ENCODE results near the gene C1orf226. TPM values are rescaled to one million over a fixed set of nuclear protein-coding genes. Genes with fewer than 3 reads are reported as not detected.

Gene C1orf226
- total and polyA plus RNA-seq, 2 of the 8 experiments (the other 6 are each of a cell fraction or from before 2014, with no cell fraction given): 8.2 to 18.8 TPM

DNA sequence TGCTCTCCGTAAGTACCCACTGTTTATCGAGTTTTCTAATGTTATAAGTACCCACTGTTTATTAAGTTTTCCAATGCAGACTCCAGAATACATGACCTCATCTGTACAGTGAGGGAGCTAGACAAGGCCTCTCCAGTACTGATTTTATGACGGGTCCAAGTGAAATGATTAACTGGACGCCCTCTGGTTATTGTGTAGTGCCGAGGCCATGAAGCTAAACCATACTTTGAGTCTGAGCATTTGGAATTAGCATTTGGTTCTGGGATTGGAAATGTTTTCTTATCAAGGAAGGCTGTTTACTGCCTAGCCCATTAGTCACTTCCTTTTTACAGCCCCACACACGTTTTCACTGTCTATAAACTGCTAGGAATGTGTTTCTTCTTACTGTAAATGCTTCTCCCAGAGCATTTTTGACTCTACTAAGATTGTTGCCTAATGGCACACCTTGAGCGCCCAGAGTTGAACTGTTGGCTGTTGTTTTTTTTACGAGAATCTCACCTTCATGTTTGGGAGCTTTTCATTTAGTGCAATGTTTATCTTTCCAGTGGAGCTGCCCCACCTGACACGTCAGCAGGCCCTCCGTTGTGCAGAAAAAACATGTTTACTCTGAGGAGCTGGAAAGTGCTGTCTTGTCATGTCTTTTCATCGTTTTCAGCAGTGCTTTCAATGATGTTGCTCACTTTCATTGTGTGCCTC, 31.7 kb upstream of the C1orf226 start:
- DNase-seq (ENCODE audit: low read depth in 1 of 2, low spot score in 2 of 2) (no peak), FAIRE-seq (no peak)
- no peak overlapping the region for H2BK120ac ChIP-seq (replicated peaks; ENCODE audit: low read depth, low read length)
- H3K56ac ChIP-seq (replicated peaks; ENCODE audit: insufficient read length, low read depth, low read length): no peak overlapping the region
- H3K79me1 ChIP-seq (ENCODE audit: low read depth, low read length): no peaks in the 10 kb centered on the region
- no peaks in the 10 kb centered on the region for H3K79me2 ChIP-seq (ENCODE audit: control insufficient read depth in 1 of 2, insufficient read depth in 2 of 2, low read length in 2 of 2)
- H4K91ac ChIP-seq (replicated peaks; ENCODE audit: insufficient read length, low read length): no peak overlapping the region
- H3K27me3 ChIP-seq (replicated peaks in 1 of 4; ENCODE audit: control insufficient read depth in 3 of 4, extremely low read depth in 1 of 4, insufficient read depth in 3 of 4, low read length in 3 of 4): no peaks in the 10 kb centered on the region
- no peak overlapping the region for H3K9ac ChIP-seq (replicated peaks in 1 of 4; ENCODE audit: extremely low read depth in 1 of 4, low read depth in 3 of 4, low read length in 3 of 4)
- no peak overlapping the region for H2AFZ ChIP-seq (ENCODE audit: low read length)
- no peak overlapping the region for H2AK5ac ChIP-seq (ENCODE audit: low read depth, low read length)
- H3K23ac ChIP-seq (ENCODE audit: insufficient read length): no peak overlapping the region
- peaks cover 0 to 8% (median 4%) of the 10 kb centered on the region in 4 experiments; a peak in 5 of 7 replicates for H3K4me1 ChIP-seq (replicated peaks in 1 of 4; ENCODE audit: control insufficient read depth in 3 of 4, insufficient read depth in 4 of 4, low read length in 3 of 4)
- H3K4ac ChIP-seq (replicated peaks; ENCODE audit: insufficient read length, low read depth, low read length): no peak overlapping the region
- POLR2A ChIA-PET (ENCODE audit: partially characterized antibody): no interaction called here
- no peak overlapping the region for H2BK12ac ChIP-seq (ENCODE audit: low read depth, low read length)
- no peak overlapping the region for H3K4me3 ChIP-seq (ENCODE audit: extremely low read depth in 1 of 4, insufficient read depth in 2 of 4, low read depth in 3 of 4, low read length in 4 of 4)
- H3K4me2 ChIP-seq (ENCODE audit: insufficient read depth in 1 of 2, low read depth in 2 of 2, low read length in 2 of 2): no peak overlapping the region
- WGBS, 2 experiments (ENCODE audit: extremely low coverage in 1 of 2, insufficient coverage in 1 of 2, insufficient read length in 1 of 2, insufficient replicate concordance in 2 of 2, low coverage in 1 of 2, low lambda C conversion rate in 2 of 2, missing lambda C conversion rate in 1 of 2): 78% methylated on average over 11 of the region's 11 CpGs; no CpG with 5 or more reads in 1 of the 2 experiments
- H3K9me3 ChIP-seq (ENCODE audit: insufficient read depth in 2 of 2, low read depth in 1 of 2, low read length in 1 of 2): no peaks in the 10 kb centered on the region
- no peak overlapping the region for H4K5ac ChIP-seq (ENCODE audit: insufficient read length, low read depth, low read length)
- H3K14ac ChIP-seq (ENCODE audit: insufficient read length): no peak overlapping the region
- no peak overlapping the region for H3K18ac ChIP-seq (ENCODE audit: extremely low read depth, low read length)
- no peak overlapping the region for H2BK15ac ChIP-seq (ENCODE audit: low read length)
- H2BK20ac ChIP-seq (ENCODE audit: low read length): no peak overlapping the region
- H2BK5ac ChIP-seq (ENCODE audit: low read depth, low read length): no peak overlapping the region
- H4K8ac ChIP-seq (ENCODE audit: extremely low read depth, insufficient read depth, low read length): no peak overlapping the region
- CTCF ChIA-PET (ENCODE audit: partially characterized antibody): interaction anchor here (0.6 to 1.3 kb wide), 3 partner anchors 8 to 294 kb away, joined by 3 to 7 read pairs (median 5); no protein-coding TSS in a partner anchor
- H4K20me1 ChIP-seq (replicated peaks in 1 of 2; ENCODE audit: control insufficient read depth in 1 of 2, insufficient read depth in 2 of 2, low read length in 2 of 2): no peaks in the 10 kb centered on the region
- no peaks in the 10 kb centered on the region; a peak in 1 of 8 replicates for H3K36me3 ChIP-seq (ENCODE audit: control insufficient read depth in 2 of 4, insufficient read depth in 4 of 4, low read length in 3 of 4)
- H3K23me2 ChIP-seq (ENCODE audit: low read depth, low read length): no peaks in the 10 kb centered on the region
- no peak overlapping the region for H3K27ac ChIP-seq (ENCODE audit: low read depth, low read length)

All from H1 (cell line).